ENCODE results near the gene FREM2. TPM values are rescaled to one million over a fixed set of nuclear protein-coding genes. Genes with fewer than 3 reads are reported as not detected.

Gene FREM2
- total and polyA plus RNA-seq, 2 of the 4 experiments (the other 2 are of a cell fraction) = not detected

DNA sequence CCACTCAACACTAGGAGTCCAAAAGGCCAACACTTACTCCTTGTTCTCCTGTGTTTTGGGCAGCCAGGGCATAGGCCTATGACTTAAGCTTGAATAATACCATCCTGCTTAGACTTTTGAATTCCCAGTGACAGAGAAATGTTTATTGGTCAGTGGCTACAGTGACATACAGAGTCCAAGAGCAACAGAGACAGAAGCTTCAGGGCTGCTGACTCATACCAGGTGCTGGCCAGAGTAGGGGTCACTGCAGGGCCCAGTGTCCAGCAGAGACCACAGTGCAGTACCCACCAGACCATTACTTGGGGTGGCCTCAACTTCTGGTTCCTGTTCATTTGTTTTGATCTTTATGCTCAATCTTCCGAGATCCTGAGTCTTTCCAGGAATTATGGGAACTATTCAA lies 6.0 kb upstream of the FREM2 start:
- Histone ChIP-seq H3K4me3 (ENCODE audit: insufficient read depth, low read depth, low read length) (no peak overlapping the region), H3K4me1 (ENCODE audit: control insufficient read depth, insufficient read depth, low read length) (no peaks in the 10 kb centered on the region), H2BK120ac (ENCODE audit: low read depth, low read length) (no peak overlapping the region), H3K36me3 (ENCODE audit: control insufficient read depth, insufficient read depth, low read length) (no peaks in the 10 kb centered on the region), H3K23ac (ENCODE audit: low read depth, low read length) (no peak overlapping the region), H2BK5ac (ENCODE audit: low read depth, low read length, poor library complexity, severe bottlenecking) (no peak overlapping the region), H2AFZ (replicated peaks; ENCODE audit: low read length, poor library complexity) (no peak overlapping the region), H3K9me1 (ENCODE audit: insufficient read depth, low read length) (no peaks in the 10 kb centered on the region), H3K9ac (ENCODE audit: low read depth, low read length) (no peak overlapping the region), H2AK9ac (replicated peaks; ENCODE audit: low read depth, low read length, poor library complexity) (no peak overlapping the region), H3K4ac (ENCODE audit: low read depth, low read length) (no peak overlapping the region), H2BK15ac (ENCODE audit: low read depth, low read length) (no peak overlapping the region), H3K27ac (ENCODE audit: insufficient read depth, low read length) (no peak overlapping the region), H3K9me3 (ENCODE audit: control insufficient read depth, insufficient read depth, low read length) (no peaks in the 10 kb centered on the region), H3K4me2 (ENCODE audit: low read depth, low read length) (no peak overlapping the region), H3K27me3 (ENCODE audit: control insufficient read depth, insufficient read depth, low read length) (no peaks in the 10 kb centered on the region; the same call in 1 of the 2 replicates), H4K5ac (ENCODE audit: low read depth, low read length) (no peak overlapping the region), H4K8ac (ENCODE audit: low read depth in 2 of 2, low read length in 2 of 2) (no peak overlapping the region), H3K79me1 (ENCODE audit: low read depth in 1 of 2, low read length in 2 of 2) (no peaks in the 10 kb centered on the region), H2AK5ac (ENCODE audit: low read depth, low read length) (no peak overlapping the region), H3K18ac (ENCODE audit: low read depth, low read length) (no peak overlapping the region), H4K20me1 (ENCODE audit: insufficient read depth, low read length) (no peaks in the 10 kb centered on the region), H3K56ac (ENCODE audit: extremely low read depth, insufficient read depth, low read length) (no peak overlapping the region), H4K91ac (ENCODE audit: insufficient read depth, low read depth, low read length) (no peak overlapping the region), H3K14ac (replicated peaks; ENCODE audit: low read depth, low read length) (no peak overlapping the region), H2BK20ac (ENCODE audit: low read depth, low read length) (no peak overlapping the region)
- ChIA-PET CTCF (no interaction called here), POLR2A (ENCODE audit: unreplicated experiment) (no interaction called here)
- intact Hi-C loops (cut with micrococcal nuclease) (no loop called here), dilution Hi-C loops (cut with HindIII; ENCODE audit: low sequenced_read_pairs, unreplicated experiment) (no loop called here), in situ Hi-C loops (cut with MboI; ENCODE audit: low sequenced_read_pairs) (no loop called here)
- ATAC-seq (ENCODE audit: low read depth) (no peak), DNase-seq (no peak)
- TF ChIP-seq SMC3 (IDR thresholded peaks at IDR 0.05; ENCODE audit: low read depth, low read length) = no peak
- TF ChIP-seq, protein P1, sequence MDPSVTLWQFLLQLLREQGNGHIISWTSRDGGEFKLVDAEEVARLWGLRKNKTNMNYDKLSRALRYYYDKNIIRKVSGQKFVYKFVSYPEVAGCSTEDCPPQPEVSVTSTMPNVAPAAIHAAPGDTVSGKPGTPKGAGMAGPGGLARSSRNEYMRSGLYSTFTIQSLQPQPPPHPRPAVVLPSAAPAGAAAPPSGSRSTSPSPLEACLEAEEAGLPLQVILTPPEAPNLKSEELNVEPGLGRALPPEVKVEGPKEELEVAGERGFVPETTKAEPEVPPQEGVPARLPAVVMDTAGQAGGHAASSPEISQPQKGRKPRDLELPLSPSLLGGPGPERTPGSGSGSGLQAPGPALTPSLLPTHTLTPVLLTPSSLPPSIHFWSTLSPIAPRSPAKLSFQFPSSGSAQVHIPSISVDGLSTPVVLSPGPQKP (IDR thresholded peaks at IDR 0.05; ENCODE audit: borderline replicate concordance, low read depth, low read length) = no peak
- no peak for TF ChIP-seq BHLHE40 (IDR thresholded peaks at IDR 0.05; ENCODE audit: low read depth, low read length)
- TF ChIP-seq POLR2A (IDR thresholded peaks at IDR 0.05; ENCODE audit: low read depth, low read length) = no peak
- TF ChIP-seq, protein P2, sequence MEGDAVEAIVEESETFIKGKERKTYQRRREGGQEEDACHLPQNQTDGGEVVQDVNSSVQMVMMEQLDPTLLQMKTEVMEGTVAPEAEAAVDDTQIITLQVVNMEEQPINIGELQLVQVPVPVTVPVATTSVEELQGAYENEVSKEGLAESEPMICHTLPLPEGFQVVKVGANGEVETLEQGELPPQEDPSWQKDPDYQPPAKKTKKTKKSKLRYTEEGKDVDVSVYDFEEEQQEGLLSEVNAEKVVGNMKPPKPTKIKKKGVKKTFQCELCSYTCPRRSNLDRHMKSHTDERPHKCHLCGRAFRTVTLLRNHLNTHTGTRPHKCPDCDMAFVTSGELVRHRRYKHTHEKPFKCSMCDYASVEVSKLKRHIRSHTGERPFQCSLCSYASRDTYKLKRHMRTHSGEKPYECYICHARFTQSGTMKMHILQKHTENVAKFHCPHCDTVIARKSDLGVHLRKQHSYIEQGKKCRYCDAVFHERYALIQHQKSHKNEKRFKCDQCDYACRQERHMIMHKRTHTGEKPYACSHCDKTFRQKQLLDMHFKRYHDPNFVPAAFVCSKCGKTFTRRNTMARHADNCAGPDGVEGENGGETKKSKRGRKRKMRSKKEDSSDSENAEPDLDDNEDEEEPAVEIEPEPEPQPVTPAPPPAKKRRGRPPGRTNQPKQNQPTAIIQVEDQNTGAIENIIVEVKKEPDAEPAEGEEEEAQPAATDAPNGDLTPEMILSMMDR (conservative IDR thresholded peaks at IDR 0.05; ENCODE audit: low read depth, low read length) = no peak
- TF ChIP-seq RFX5 (IDR thresholded peaks at IDR 0.05; ENCODE audit: low read depth, low read length) = no peak
- TF ChIP-seq CEBPB (IDR thresholded peaks at IDR 0.05; ENCODE audit: low read depth, low read length) = no peak
- no peak for TF ChIP-seq MAFK (IDR thresholded peaks at IDR 0.05; ENCODE audit: low read depth, low read length)
- TF ChIP-seq, protein P3, sequence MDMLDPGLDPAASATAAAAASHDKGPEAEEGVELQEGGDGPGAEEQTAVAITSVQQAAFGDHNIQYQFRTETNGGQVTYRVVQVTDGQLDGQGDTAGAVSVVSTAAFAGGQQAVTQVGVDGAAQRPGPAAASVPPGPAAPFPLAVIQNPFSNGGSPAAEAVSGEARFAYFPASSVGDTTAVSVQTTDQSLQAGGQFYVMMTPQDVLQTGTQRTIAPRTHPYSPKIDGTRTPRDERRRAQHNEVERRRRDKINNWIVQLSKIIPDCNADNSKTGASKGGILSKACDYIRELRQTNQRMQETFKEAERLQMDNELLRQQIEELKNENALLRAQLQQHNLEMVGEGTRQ (IDR thresholded peaks at IDR 0.05; ENCODE audit: low read depth, low read length) = no peak
- no peak for TF ChIP-seq RAD21 (IDR thresholded peaks at IDR 0.05; ENCODE audit: low read length)
- TF ChIP-seq MXI1 (IDR thresholded peaks at IDR 0.05; ENCODE audit: borderline replicate concordance, low read depth, low read length) = no peak
- no peak for TF ChIP-seq MAZ (IDR thresholded peaks at IDR 0.05; ENCODE audit: borderline replicate concordance, low read depth, low read length)
- no peak for TF ChIP-seq RCOR1 (IDR thresholded peaks at IDR 0.05; ENCODE audit: insufficient replicate concordance, low read length)
- TF ChIP-seq FOS (IDR thresholded peaks at IDR 0.05; ENCODE audit: low read depth, low read length) = no peak
- TF ChIP-seq CHD1 (IDR thresholded peaks at IDR 0.05; ENCODE audit: low read depth, low read length) = no peak
- no peak for TF ChIP-seq NFE2L2 (IDR thresholded peaks at IDR 0.05; ENCODE audit: low read depth, low read length)
- no CpG with 5 or more reads among the region's 1 CpG for WGBS, 2 experiments (ENCODE audit: extremely low coverage in 2 of 2, insufficient read length in 1 of 2)
- BruUV-seq (replicated peaks) = no TSS peak

Measured in IMR-90 (cell line).